ENCODE measurements around the gene OTOL1. TPM values are rescaled to one million over a fixed set of nuclear protein-coding genes. Genes with fewer than 3 reads are reported as not detected.

Gene OTOL1
- polyA plus RNA-seq, 3 donors = not detected

DNA sequence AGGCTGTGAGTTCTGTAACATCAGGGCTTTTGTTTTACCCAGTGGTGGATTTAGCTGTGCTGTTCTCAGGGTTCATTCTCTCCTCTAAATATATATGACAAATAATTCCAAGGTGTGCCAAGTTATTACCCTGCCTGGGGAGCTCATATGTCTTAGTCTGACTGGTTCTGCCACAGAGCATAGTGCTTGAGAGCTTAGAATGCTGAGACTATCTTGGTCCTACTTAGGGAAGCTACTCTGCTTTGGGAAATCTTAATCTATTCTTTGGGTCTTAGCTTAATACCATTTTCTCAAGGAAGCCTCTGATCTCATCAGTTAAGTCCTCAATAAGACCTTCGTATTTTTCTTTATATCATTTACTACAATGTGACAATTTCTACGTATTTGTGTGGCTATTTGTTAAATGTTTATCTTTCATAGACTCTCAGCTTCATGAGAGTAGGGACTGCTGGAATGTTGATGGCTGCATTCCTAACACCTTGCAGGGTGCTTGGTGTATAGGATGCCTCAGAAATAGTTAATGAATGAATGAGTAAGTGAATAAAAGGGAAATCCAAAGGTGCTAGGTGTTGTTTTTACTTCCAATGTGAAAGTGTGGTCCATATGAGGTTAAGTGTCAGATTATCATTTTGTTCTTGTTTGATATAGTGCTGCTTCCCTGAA lies 1.8 kb downstream of the OTOL1 start:
- intact Hi-C loops (cut with micrococcal nuclease) = no loop called here
- Mint-ChIP-seq H3K4me3 (no peak overlapping the region), H3K36me3 (no peaks in the 10 kb centered on the region), H3K27me3 (ENCODE audit: low read depth in 3 of 3) (peaks cover 0 to 4% (median 2%) of the 10 kb centered on the region in 3 donors), H3K27ac (no peak overlapping the region), H3K9me3 (peaks cover 0 to 10% (median 7%) of the 10 kb centered on the region in 7 donors), H3K4me1 (peaks cover 6% of the 10 kb centered on the region)
- Histone ChIP-seq H3K27ac (ENCODE audit: low read depth in 1 of 2, low read length in 2 of 2) (no peak overlapping the region), H2AFZ (ENCODE audit: insufficient read depth, low read depth, low read length, poor library complexity, severe bottlenecking) (no peak overlapping the region), H3K27me3 (ENCODE audit: control insufficient read depth in 2 of 2, insufficient read depth in 2 of 2, low read length in 2 of 2) (no peaks in the 10 kb centered on the region), H3K36me3 (replicated peaks in 1 of 2; ENCODE audit: control insufficient read depth in 1 of 2, insufficient read depth in 2 of 2, low read length in 2 of 2) (no peaks in the 10 kb centered on the region), H3K79me2 (ENCODE audit: insufficient read depth, low read length) (no peaks in the 10 kb centered on the region), H4K20me1 (ENCODE audit: insufficient read depth, low read length) (no peaks in the 10 kb centered on the region), H3K4me1 (ENCODE audit: control insufficient read depth in 1 of 2, insufficient read depth in 2 of 2, low read length in 2 of 2) (no peaks in the 10 kb centered on the region), H3K9ac (ENCODE audit: insufficient read depth, low read length, poor library complexity, severe bottlenecking) (no peak overlapping the region), H3K4me3 (replicated peaks in 1 of 3; ENCODE audit: low read depth in 2 of 3, low read length in 3 of 3) (no peak overlapping the region), H3K4me2 (replicated peaks; ENCODE audit: extremely low read depth, low read length, poor library complexity, severe bottlenecking) (no peak overlapping the region), H3K9me3 (replicated peaks in 1 of 2; ENCODE audit: control insufficient read depth in 1 of 2, insufficient read depth in 1 of 2, low read length in 2 of 2) (peaks cover 0 to 11% of the 10 kb centered on the region in 2 donors)
- WGBS (ENCODE audit: insufficient coverage) = no CpG with 5 or more reads among the region's 2 CpGs
- DNase-seq = no peak
- TF ChIP-seq, protein P1, sequence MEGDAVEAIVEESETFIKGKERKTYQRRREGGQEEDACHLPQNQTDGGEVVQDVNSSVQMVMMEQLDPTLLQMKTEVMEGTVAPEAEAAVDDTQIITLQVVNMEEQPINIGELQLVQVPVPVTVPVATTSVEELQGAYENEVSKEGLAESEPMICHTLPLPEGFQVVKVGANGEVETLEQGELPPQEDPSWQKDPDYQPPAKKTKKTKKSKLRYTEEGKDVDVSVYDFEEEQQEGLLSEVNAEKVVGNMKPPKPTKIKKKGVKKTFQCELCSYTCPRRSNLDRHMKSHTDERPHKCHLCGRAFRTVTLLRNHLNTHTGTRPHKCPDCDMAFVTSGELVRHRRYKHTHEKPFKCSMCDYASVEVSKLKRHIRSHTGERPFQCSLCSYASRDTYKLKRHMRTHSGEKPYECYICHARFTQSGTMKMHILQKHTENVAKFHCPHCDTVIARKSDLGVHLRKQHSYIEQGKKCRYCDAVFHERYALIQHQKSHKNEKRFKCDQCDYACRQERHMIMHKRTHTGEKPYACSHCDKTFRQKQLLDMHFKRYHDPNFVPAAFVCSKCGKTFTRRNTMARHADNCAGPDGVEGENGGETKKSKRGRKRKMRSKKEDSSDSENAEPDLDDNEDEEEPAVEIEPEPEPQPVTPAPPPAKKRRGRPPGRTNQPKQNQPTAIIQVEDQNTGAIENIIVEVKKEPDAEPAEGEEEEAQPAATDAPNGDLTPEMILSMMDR (IDR thresholded peaks at IDR 0.05) = no peak

DNA sequence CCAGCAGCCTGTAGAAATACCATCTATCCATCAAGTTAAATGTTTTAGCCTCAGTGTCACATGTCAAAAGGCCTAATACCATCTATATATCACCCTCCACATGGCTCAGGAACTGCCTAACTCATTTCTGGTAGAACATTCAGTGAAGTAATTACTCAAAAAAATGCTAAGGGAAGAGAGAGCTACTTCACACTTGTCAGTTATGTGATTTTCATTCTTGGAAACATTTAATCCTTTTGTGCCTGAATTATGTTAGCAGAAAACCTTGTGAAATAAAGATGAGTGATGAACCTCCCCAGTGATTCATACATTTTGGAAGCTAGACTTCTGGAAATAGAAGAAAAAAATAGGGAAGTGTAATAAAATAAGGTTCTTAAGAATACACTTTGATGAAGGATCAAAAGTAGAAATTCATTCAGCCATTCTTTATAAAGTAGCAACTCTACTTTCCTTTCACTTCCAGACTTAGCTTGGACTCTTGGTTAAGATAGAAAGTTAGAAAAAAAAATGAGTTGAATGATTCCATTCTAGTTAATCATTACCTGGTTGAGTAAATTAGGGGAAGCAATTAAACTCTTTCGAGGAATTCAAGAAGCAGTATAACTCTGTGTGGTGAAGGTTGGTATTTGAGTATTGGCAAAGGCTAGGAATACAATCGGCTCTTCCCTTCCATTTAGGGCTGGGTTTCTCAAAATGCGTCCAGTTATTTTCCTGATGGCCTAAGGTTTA lies 3.6 kb downstream of the OTOL1 start:
- Histone ChIP-seq H3K4me1 (ENCODE audit: control insufficient read depth in 1 of 2, insufficient read depth in 2 of 2, low read length in 2 of 2) (no peaks in the 10 kb centered on the region), H3K9ac (ENCODE audit: insufficient read depth, low read length, poor library complexity, severe bottlenecking) (no peak overlapping the region), H3K4me3 (replicated peaks in 1 of 3; ENCODE audit: low read depth in 2 of 3, low read length in 3 of 3) (no peak overlapping the region), H3K27ac (ENCODE audit: low read depth in 1 of 2, low read length in 2 of 2) (no peak overlapping the region), H3K79me2 (ENCODE audit: insufficient read depth, low read length) (no peaks in the 10 kb centered on the region), H2AFZ (ENCODE audit: insufficient read depth, low read depth, low read length, poor library complexity, severe bottlenecking) (no peak overlapping the region), H3K4me2 (replicated peaks; ENCODE audit: extremely low read depth, low read length, poor library complexity, severe bottlenecking) (no peak overlapping the region), H3K36me3 (replicated peaks in 1 of 2; ENCODE audit: control insufficient read depth in 1 of 2, insufficient read depth in 2 of 2, low read length in 2 of 2) (no peaks in the 10 kb centered on the region), H3K9me3 (replicated peaks in 1 of 2; ENCODE audit: control insufficient read depth in 1 of 2, insufficient read depth in 1 of 2, low read length in 2 of 2) (peaks cover 0 to 4% of the 10 kb centered on the region in 2 donors), H4K20me1 (ENCODE audit: insufficient read depth, low read length) (no peaks in the 10 kb centered on the region), H3K27me3 (ENCODE audit: control insufficient read depth in 2 of 2, insufficient read depth in 2 of 2, low read length in 2 of 2) (no peaks in the 10 kb centered on the region)
- Mint-ChIP-seq H3K9me3 (peaks cover 0 to 4% (median 1%) of the 10 kb centered on the region in 7 donors), H3K36me3 (no peaks in the 10 kb centered on the region), H3K27me3 (ENCODE audit: low read depth in 3 of 3) (peaks cover 0 to 2% (median 1%) of the 10 kb centered on the region in 3 donors), H3K27ac (peak overlapping the region in 1 of 7 donors; percentile 13), H3K4me3 (no peak overlapping the region), H3K4me1 (peaks cover 6% of the 10 kb centered on the region)
- WGBS (ENCODE audit: insufficient coverage) = no CpG with 5 or more reads among the region's 3 CpGs
- intact Hi-C loops (cut with micrococcal nuclease) = no loop called here
- peak in 1 of 3 donors; percentile 37 for DNase-seq
- TF ChIP-seq, protein P1 (IDR thresholded peaks at IDR 0.05) = no peak

Measured in CD14-positive monocyte (primary cell).